Spleen (tissue), 7 donors: ENCODE measurements around the gene ARVCF.

Experiments
- POLR2AphosphoS5 ChIP-seq, 3 donors: sonication (generic); formaldehyde crosslinking; IDR thresholded peaks; one replicate each; pipeline ENCODE4 v1.5.1; 2017; ENCODE audit warnings: antibody characterized with exemption in 3 of 3
- TF ChIP-seq, protein P1 (sequence below), 11 experiments: fragments of 200-600 bp in 7 of 11; fragments of 450-650 bp in 4 of 11; sonication (generic) in 4 of 11; IDR thresholded peaks in 8 of 11; conservative IDR thresholded peaks in 3 of 11; 1 replicate in 7 of 11; 2 replicates in 4 of 11; pipeline versions ENCODE4 v1.4.0 to v1.8.0; 2016 to 2021; ENCODE audit warnings: antibody characterized with exemption in 11 of 11, inconsistent platforms in 4 of 11, mild to moderate bottlenecking in 1 of 11
- donor health status: DM: no; HTN: no; CAD: no; lungs with moderate emphysema.
- donor health status: DM: no; HTN: no; CAD: no.
- donor health status: DM: no; HTN: no; CAD: no.

DNA sequence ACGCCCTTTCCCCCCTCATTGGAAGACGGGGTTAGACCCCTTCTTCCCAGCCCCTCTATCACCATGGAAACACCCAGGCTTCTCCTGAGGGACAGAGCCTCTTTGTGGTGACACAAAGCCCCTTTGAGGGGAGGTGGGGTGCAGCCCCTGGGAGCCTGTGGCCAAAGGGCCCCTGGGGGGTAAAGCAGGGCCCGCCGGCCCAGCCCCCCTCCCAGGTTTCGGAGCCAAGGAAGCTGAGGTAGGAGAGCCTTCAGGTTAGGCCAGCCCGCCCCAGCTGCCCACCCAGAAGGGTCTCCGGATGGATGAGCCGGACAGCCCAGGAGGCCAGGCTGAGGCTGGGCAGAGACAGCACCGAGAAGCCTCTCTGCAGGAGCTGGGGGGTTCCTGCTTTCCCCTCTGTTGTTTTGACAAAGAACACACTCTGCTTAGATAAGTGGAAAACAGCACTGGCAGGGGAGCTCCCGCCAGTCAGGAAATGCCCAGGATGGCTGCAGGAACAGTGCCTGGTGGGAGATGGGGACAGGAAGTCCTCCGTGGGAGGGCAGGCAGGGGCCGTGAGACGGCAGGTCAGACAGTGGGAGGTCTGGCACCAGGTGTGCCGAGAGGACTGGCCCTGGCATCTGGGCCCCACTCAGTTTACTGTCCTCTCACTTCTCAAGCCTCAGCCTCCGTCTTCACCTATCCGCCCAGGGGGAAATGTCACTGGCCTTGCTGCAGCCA lies 18.2 kb downstream of the ARVCF start:
- TF ChIP-seq, protein P1, sequence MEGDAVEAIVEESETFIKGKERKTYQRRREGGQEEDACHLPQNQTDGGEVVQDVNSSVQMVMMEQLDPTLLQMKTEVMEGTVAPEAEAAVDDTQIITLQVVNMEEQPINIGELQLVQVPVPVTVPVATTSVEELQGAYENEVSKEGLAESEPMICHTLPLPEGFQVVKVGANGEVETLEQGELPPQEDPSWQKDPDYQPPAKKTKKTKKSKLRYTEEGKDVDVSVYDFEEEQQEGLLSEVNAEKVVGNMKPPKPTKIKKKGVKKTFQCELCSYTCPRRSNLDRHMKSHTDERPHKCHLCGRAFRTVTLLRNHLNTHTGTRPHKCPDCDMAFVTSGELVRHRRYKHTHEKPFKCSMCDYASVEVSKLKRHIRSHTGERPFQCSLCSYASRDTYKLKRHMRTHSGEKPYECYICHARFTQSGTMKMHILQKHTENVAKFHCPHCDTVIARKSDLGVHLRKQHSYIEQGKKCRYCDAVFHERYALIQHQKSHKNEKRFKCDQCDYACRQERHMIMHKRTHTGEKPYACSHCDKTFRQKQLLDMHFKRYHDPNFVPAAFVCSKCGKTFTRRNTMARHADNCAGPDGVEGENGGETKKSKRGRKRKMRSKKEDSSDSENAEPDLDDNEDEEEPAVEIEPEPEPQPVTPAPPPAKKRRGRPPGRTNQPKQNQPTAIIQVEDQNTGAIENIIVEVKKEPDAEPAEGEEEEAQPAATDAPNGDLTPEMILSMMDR (IDR thresholded peaks at IDR 0.05 in 8 of 11, conservative IDR thresholded peaks at IDR 0.05 in 3 of 11): no peak
- peak; percentile 29 to 63 (median 47) for TF ChIP-seq POLR2AphosphoS5 (IDR thresholded peaks at IDR 0.05)
